HepG2 (cell line): Measurements from ENCODE around the gene EP300.

Experiments used
- AFF4 ChIP-seq: sonication (generic); formaldehyde crosslinking; IDR thresholded peaks from 2 replicates; pipeline ENCODE4 v1.4.0; 2020; ENCODE audit warnings: missing genetic modification reagents
- GABPB1 ChIP-seq: IDR thresholded peaks from 2 replicates; pipeline ENCODE4 v1.6.1; 2016; ENCODE audit warnings: mild to moderate bottlenecking, missing genetic modification reagents, moderate library complexity, missing compliant biosample characterization
- MAFF ChIP-seq: IDR thresholded peaks from 2 replicates; pipeline ENCODE4 v1.6.1; 2011; ENCODE audit warnings: low read depth, low read length, improper control_type of control experiment
- POLR2A ChIP-seq, 2 experiments: IDR thresholded peaks; 2 replicates each; pipeline ENCODE4 v1.6.1; 2011; ENCODE audit warnings: low read depth in 2 of 2, low read length in 2 of 2, mild to moderate bottlenecking in 1 of 2, moderate library complexity in 1 of 2; ENCODE audit not compliant: insufficient read depth in 1 of 2
- REST ChIP-seq, 2 experiments: IDR thresholded peaks; 2 replicates each; pipeline ENCODE4 v1.6.1; 2011 to 2012; ENCODE audit warnings: low read length in 2 of 2, borderline replicate concordance in 1 of 2, low read depth in 1 of 2, mild to moderate bottlenecking in 1 of 2, moderate library complexity in 1 of 2
- RFX5 ChIP-seq: IDR thresholded peaks from 2 replicates; pipeline ENCODE4 v1.6.1; 2011; ENCODE audit warnings: low read depth, low read length, improper control_type of control experiment
- ZFX ChIP-seq: sonication (generic); formaldehyde crosslinking; IDR thresholded peaks from 2 replicates; pipeline ENCODE4 v1.4.0; 2020; ENCODE audit warnings: mild to moderate bottlenecking, low read depth, missing genetic modification reagents, moderate library complexity
- ZNF124 ChIP-seq: sonication (generic); formaldehyde crosslinking; IDR thresholded peaks from 2 replicates; pipeline ENCODE4 v1.4.0; 2020; ENCODE audit warnings: missing genetic modification reagents
- ZNF350 ChIP-seq: sonication (generic); formaldehyde crosslinking; IDR thresholded peaks from 2 replicates; pipeline ENCODE4 v1.4.0; 2020; ENCODE audit warnings: mild to moderate bottlenecking, low read depth, missing genetic modification reagents, borderline replicate concordance
- ZNF619 ChIP-seq: sonication (generic); formaldehyde crosslinking; IDR thresholded peaks from 2 replicates; pipeline ENCODE4 v1.4.0; 2020; ENCODE audit warnings: mild to moderate bottlenecking, missing genetic modification reagents

GRCh38 chr22:41117127-41117965 is 25.0 kb downstream of the EP300 start:
- TF ChIP-seq POLR2A (IDR thresholded peaks at IDR 0.05; ENCODE audit: insufficient read depth in 1 of 2, low read depth in 2 of 2, low read length in 2 of 2) (no peak), ZNF124 (CRISPR knock-in tag) (no peak), RFX5 (no peak), AFF4 (no peak), REST (IDR thresholded peaks at IDR 0.05; ENCODE audit: borderline replicate concordance in 1 of 2, low read depth in 1 of 2, low read length in 2 of 2) (no peak), GABPB1 (no peak), MAFF (no peak), ZFX (CRISPR knock-in tag) (no peak), ZNF619 (CRISPR knock-in tag) (no peak), ZNF350 (no peak)
